ENCODE results near the gene GABBR2. TPM values are rescaled to one million over a fixed set of nuclear protein-coding genes. Genes with fewer than 3 reads are reported as not detected.

GABBR2 gene
- total RNA-seq, 1 experiment from 2014 or later = 0.33 TPM

GRCh38 chr9:98259791-98260190, 448.9 kb downstream of the GABBR2 start:
- Mint-ChIP-seq H3K9me3 (ENCODE audit: low read depth, unreplicated experiment) (no peaks in the 10 kb centered on the region), H3K27ac (ENCODE audit: unreplicated experiment) (no peak overlapping the region), H3K4me3 (ENCODE audit: low read depth, unreplicated experiment) (no peak overlapping the region), H3K4me1 (ENCODE audit: low read depth, unreplicated experiment) (no peaks in the 10 kb centered on the region), H3K36me3 (ENCODE audit: insufficient read depth, unreplicated experiment) (peaks cover 22% of the 10 kb centered on the region), H3K27me3 (ENCODE audit: unreplicated experiment) (no peaks in the 10 kb centered on the region)
- intact Hi-C loops (cut with micrococcal nuclease; ENCODE audit: unreplicated experiment) = loop anchor here (5.0 kb wide), 3 partner anchors 67 to 337 kb away; partner anchors contain the start of genes CORO2A, TRIM14 and TRMO
- BruUV-seq (replicated peaks) = no TSS peak
- no peak for DNase-seq
- CTCF ChIA-PET = no interaction called here
- no peak for TF ChIP-seq CTCF (IDR thresholded peaks at IDR 0.05; ENCODE audit: unreplicated experiment)

GRCh38 chr9:98256756-98257155, 452.0 kb downstream of the GABBR2 start:
- CTCF ChIA-PET = interaction anchor here (0.6 to 1.0 kb wide), 2 partner anchors 16 to 158 kb away, joined by 5 to 6 read pairs; no protein-coding TSS in a partner anchor
- no TSS peak for BruUV-seq (replicated peaks)
- peaks cover 19% of the 10 kb centered on the region for H3K4me1 Mint-ChIP-seq (ENCODE audit: low read depth, unreplicated experiment)
- no peaks in the 10 kb centered on the region for H3K27me3 Mint-ChIP-seq (ENCODE audit: unreplicated experiment)
- no peak for DNase-seq
- H3K9me3 Mint-ChIP-seq (ENCODE audit: low read depth, unreplicated experiment) = no peaks in the 10 kb centered on the region
- H3K36me3 Mint-ChIP-seq (ENCODE audit: insufficient read depth, unreplicated experiment) = peaks cover 27% of the 10 kb centered on the region
- H3K27ac Mint-ChIP-seq (ENCODE audit: unreplicated experiment) = peak overlapping the region; percentile 92
- no peak for TF ChIP-seq CTCF (IDR thresholded peaks at IDR 0.05; ENCODE audit: unreplicated experiment)
- peak overlapping the region; percentile 82 for H3K4me3 Mint-ChIP-seq (ENCODE audit: low read depth, unreplicated experiment)
- intact Hi-C loops (cut with micrococcal nuclease; ENCODE audit: unreplicated experiment) = loop anchor here (5.0 kb wide), 1 partner anchor 64 kb away; the partner anchor contains the start of gene CORO2A

GRCh38 chr9:98255578-98256296, 453.0 kb downstream of the GABBR2 start, which contains the start of gene TBC1D2:
Gene TBC1D2, minus strand, starts transcription at chr9:98255649. Its CDS starts 108 bp downstream, at chr9:98255541.
- peak within 1 kb of the TSS; percentile 92 for H3K27ac Mint-ChIP-seq (ENCODE audit: unreplicated experiment)
- H3K27me3 Mint-ChIP-seq (ENCODE audit: unreplicated experiment) = no peaks in the 10 kb centered on the region
- BruUV-seq (replicated peaks) = no TSS peak
- peak within 1 kb of the TSS; percentile 82 for H3K4me3 Mint-ChIP-seq (ENCODE audit: low read depth, unreplicated experiment)
- intact Hi-C loops (cut with micrococcal nuclease; ENCODE audit: unreplicated experiment) = loop anchor here (5.0 kb wide), 1 partner anchor 63 kb away; the partner anchor contains the start of gene CORO2A
- H3K36me3 Mint-ChIP-seq (ENCODE audit: insufficient read depth, unreplicated experiment) = peaks cover 33% of the 10 kb centered on the region
- peak; percentile 95 for DNase-seq
- TF ChIP-seq CTCF (IDR thresholded peaks at IDR 0.05; ENCODE audit: unreplicated experiment) = no peak
- H3K9me3 Mint-ChIP-seq (ENCODE audit: low read depth, unreplicated experiment) = no peaks in the 10 kb centered on the region
- H3K4me1 Mint-ChIP-seq (ENCODE audit: low read depth, unreplicated experiment) = peaks cover 30% of the 10 kb centered on the region
- CTCF ChIA-PET = interaction anchor here (1.1 to 1.4 kb wide), 3 partner anchors 10 to 36 kb away, joined by 3 to 6 read pairs (median 3); no protein-coding TSS in a partner anchor

GRCh38 chr9:98255061-98255577, 453.6 kb downstream of the GABBR2 start:
- peak overlapping the region; percentile 27 for H3K27ac Mint-ChIP-seq (ENCODE audit: unreplicated experiment)
- BruUV-seq (replicated peaks) = no TSS peak
- H3K27me3 Mint-ChIP-seq (ENCODE audit: unreplicated experiment) = no peaks in the 10 kb centered on the region
- no peaks in the 10 kb centered on the region for H3K9me3 Mint-ChIP-seq (ENCODE audit: low read depth, unreplicated experiment)
- intact Hi-C loops (cut with micrococcal nuclease; ENCODE audit: unreplicated experiment) = loop anchor here (5.0 kb wide), 1 partner anchor 63 kb away; the partner anchor contains the start of gene CORO2A
- CTCF ChIA-PET = interaction anchor here (1.1 to 1.4 kb wide), 3 partner anchors 10 to 36 kb away, joined by 3 to 6 read pairs (median 3); no protein-coding TSS in a partner anchor
- DNase-seq = no peak
- peaks cover 33% of the 10 kb centered on the region for H3K36me3 Mint-ChIP-seq (ENCODE audit: insufficient read depth, unreplicated experiment)
- peaks cover 36% of the 10 kb centered on the region for H3K4me1 Mint-ChIP-seq (ENCODE audit: low read depth, unreplicated experiment)
- peak overlapping the region; percentile 82 for H3K4me3 Mint-ChIP-seq (ENCODE audit: low read depth, unreplicated experiment)
- TF ChIP-seq CTCF (IDR thresholded peaks at IDR 0.05; ENCODE audit: unreplicated experiment) = no peak
